HG02623 (cell line): Measurements from ENCODE around the gene CAMK1D.

Source experiments
- ATAC-seq: cut with Tn5 transposase; IDR thresholded peaks from one replicate; pipeline ENCODE4 v1.9.1; 2021; ENCODE audit warnings: moderate library complexity; ENCODE audit not compliant: unreplicated experiment

Gene CAMK1D

DNA sequence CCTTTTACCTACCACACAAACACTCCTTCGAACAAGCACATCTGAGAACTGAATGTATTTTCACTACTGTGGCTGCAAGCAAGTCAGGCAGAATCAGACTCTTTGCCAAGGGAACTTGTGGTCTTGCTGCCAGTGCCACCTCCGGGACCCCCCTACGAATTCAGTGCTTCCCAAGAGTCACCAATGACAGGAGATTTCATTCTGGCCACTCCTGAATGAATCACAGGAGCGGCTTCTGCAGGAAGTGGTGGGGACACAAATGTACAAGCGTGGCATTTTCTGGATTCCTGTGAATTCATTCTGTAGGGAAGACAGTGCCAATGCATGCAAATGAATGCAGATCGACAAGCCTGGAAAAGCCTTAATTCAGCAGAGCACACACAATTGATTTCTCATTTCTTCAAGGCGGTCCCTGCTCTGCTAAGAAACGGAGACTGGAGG lies 161.2 kb downstream of the CAMK1D start:
- no peak for ATAC-seq

DNA sequence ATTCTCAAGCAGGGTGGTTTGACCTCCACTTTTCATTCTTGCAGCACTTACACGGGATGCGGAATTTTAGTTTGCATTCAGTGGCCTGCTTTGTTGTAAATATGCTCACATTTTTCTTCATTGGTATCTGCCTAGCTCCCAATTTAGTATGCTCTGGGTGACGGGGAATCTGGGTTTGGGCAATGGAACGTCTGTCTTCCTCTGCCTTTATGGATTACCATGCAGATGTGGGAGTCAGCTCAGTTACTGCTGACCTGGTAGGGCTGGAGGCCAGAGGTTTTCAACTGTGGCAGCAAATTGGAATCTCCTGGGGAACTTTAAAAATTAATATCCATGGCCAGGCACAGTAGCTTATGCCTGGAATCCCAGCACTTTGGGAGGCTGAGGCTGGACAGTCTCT lies 161.6 kb downstream of the CAMK1D start:
- no peak for ATAC-seq

DNA sequence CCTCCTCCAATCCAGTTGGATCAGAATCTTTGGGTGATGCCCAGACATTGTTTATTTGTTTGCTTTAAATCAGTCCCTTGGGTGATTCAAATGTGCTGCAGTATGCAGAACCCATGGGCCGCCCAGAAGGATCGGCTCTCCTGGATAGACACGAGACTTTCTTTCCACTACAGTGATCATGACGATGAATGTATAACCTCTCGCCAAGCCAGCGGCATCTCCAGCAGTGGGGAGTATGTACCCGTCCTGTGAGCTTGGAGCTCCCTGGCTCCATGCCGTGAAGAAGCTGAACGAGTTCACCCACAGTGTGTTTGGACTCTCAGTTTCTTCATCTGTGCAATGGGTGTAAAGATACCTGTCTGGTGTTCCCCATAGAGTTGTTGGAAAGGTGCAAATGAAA lies 162.3 kb downstream of the CAMK1D start:
- ATAC-seq = no peak

DNA sequence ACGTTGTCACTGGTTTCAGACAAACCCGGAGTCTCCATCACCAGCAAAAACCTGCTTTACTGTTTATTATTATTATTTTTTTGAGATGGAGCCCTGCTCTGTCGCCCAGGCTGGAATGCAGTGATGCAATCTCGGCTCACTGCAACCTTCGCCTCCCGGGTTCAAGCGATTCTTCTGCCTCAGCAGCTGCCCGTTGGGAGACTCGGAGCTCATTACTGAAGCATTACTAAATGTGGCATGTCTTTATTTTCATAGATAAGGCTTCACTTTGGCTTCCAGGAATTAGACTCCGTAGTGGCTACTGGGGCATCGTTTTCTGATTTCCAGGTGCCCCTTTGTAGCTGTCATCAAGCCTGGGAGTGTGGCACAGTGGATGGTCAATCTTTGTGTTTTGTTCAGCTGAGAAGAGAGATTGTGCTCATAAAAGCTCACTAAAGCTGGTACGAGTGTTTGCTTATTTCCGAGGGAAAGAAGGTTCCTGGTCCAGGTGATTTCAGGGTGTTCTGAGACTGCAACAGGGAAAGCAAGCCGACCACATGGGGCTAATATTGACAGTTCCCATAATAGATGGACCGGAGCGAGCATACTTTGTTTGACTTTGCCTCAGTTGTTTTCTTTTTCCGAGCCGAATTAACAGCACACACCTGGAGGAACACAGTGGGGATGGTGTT lies 163.1 kb downstream of the CAMK1D start:
- no peak for ATAC-seq

DNA sequence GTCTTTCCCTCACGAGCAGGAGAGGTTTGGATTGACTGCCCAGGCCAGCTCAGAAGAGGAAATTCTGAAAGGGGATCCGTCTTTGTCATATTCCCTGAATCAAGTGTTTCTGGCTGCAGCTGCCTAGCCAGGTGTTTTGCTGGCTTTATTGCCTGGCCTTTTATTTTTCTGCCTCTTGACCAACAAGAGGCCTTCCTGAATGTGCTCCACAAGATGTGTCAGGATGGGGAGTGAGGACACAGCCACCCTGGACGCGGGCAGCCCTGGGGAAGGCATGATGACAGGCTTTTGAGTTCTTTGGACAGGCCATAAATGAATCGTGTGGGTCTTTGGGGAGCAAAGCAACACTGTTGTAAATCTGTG lies 163.6 kb downstream of the CAMK1D start:
- ATAC-seq = no peak

DNA sequence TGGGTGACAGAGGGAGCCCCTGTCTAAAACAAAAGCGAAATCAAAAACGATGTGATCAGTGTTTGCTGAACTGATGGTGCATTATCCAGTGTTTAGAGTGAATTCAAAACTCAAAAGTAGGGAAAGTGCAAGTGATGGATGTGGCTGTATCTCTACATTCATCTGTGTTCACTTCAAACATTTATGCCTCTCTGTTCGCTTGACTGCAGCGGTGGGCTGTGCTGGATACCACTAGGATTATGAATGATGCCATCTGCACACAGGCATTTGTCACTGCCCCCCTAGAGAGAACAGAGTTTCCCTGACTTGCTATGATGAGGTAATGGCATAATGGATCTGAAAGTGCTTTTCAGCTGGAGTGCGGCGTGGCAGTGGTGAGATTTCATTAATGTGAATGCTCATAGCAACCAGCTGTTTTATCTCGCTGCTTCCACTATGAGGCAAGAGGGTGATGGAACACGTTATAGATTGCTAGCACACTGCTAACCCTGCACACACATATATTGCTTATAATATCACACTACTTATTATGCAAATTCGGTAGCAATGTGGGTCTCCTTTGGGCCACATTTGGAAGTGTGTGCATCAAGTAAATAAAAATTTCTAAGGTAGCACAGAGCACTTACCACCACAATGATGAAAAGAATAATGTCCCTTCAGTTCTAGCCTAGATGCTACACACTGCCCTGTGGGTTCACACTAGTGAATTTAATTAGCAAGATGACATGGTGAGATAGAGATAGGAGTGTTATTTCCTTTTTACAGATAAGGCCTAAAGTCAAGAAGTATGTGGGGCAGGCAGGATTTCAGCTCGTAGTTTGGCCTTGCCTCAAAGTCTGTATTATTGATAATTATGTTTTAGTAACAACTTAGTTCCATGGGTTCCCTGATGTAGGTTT lies 164.7 kb downstream of the CAMK1D start:
- no peak for ATAC-seq

DNA sequence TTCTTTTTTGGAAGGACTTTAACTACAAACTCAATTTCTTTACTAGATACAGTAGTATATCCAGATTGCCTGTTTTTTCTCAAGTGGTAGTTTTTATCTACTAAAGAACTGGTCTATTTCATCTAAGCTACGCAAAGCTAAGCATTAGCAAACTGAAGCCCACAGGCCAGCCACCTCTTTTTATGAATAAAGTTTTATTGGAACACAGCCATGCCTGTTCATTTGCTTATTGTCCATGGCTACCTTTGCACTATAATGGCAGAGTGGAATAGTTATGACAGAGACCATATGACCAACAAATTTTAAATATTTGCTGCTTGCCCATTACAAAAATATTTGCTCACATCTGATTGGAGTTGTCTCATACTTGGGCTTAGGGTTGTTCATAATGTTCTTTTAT lies 168.7 kb downstream of the CAMK1D start:
- ATAC-seq = no peak

DNA sequence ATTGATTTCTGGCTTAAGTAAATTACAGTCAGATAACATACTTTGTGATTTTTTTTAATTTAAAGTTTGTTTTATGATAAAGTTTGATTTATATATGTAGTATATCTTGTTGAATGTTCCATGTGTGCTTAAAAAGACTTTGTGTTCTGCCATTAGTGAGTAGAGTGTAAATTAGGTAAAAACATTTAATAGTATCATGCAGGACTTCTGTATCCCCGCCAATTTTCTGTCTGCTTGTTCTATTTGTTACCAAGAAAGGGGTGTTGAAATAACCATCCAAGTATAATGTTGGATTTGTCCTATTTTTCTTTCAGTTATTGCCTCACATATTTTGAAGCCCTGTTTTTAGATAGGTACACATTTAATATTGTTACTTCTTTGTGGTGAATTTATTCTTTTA lies 172.1 kb downstream of the CAMK1D start:
- ATAC-seq = no peak

DNA sequence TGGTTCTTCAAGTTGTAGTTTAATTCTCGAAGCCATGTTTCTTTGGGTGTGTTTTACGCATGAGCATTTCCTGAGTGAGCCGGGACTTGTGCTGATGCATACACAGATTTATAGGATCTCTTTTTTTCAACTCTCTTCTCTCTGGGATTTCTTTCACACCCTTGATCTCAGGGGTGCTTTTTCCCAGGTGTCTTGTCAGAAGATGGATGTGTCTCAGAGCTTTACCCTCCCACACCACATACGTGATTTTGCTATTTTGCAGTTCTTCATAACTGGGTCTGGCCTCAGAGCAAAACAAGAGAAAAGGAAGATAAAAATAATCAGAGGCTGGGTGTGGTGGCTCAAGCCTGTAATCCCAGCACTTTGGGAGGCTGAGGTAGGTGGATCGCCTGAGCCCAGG lies 177.0 kb downstream of the CAMK1D start:
- ATAC-seq = no peak

DNA sequence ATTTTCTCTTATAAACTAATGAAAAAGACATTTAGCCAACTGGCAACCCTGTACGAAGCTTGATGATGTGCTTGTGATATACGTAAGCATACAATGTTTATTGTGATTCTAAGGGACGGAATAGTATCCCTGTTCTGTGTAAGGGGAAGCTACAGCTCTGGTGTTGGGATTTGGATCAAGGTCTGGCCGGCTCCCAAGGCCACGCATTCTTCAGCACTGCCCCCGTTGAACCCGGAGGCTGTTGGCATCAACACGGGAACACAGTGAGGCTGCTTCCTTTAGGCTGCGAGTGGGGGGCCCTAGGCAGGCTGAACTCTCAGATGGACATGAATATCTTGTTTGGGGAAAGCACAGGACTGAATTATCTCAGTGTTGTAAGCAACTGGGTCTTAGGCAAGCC lies 180.6 kb downstream of the CAMK1D start:
- no peak for ATAC-seq

DNA sequence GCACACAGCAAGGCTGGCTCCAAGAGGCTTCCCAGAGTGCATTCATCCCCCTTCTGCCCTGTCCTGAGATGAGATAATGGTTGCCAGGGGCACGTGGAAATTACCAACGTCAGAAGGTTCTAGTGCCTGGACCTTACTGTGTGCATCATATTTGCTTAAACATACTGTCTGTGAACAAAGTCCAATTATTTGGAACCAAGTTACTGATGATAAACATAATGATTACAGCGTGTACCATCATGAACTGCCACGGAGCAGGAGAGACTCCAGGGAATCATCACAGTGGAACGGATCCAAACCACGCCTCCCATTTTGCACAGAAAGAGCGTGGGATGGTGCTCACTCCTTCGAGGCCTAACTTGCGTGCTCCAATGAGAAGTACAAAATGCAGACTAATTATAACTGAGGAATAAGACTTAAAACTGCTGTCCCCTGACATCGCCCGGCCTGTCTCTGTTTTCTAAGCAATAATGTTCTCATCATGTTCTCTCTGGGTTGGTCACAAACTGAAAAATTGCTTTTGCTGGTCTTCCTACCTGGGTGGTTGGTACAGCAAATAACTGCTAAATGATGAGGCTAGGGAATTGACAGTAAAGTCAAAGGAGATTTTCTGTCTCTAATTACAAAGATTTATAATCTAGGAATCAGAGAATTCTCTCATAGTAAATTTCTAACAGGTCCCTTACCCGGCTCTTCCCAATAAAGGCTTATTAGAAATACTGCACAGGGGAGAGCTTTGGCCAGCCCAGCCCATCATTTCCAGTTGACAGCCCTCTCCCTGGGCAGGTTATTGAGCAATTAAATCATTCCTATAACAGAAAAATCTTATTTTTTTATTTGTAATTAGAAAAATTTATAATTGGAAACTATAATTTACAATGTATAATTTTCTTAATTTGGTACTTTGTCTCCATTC lies 182.2 kb downstream of the CAMK1D start:
- ATAC-seq = no peak

DNA sequence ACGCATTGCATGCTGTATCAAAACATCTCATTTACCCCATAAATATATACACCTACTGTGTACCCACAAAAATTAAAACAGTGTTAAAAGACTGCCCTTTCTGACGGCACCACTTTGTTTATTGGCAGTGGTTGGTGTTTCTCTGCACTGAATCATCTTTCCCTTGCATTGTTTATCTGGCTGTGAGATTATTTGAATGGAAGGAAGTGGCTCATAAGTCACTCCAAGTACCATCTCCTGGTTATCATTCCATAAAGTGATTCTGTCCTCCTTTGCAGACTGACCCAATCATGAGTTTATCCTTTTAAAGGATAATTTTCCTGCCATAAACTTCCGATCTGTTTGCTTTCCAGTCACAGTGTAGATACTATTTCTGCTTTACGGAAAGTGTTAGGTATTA lies 183.8 kb downstream of the CAMK1D start:
- no peak for ATAC-seq

DNA sequence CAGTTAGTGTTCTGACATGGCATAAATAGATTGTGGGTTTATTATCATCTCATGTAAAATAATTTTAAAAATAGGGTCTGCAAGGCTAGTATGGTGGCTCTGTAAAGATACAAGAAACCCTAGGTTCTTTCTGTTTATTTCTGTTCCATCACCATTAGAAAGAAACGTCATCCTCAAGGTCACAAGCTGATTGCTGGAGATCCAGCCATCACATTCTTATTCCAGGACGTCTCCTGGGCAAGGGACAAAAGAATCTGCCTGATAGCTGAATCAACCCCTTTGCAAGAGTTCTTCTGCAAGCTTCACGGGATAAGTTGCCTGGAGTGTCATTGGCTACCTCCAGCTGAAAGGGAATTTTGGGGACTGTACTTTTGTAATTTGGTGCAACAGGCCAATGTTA lies 184.4 kb downstream of the CAMK1D start:
- no peak for ATAC-seq

DNA sequence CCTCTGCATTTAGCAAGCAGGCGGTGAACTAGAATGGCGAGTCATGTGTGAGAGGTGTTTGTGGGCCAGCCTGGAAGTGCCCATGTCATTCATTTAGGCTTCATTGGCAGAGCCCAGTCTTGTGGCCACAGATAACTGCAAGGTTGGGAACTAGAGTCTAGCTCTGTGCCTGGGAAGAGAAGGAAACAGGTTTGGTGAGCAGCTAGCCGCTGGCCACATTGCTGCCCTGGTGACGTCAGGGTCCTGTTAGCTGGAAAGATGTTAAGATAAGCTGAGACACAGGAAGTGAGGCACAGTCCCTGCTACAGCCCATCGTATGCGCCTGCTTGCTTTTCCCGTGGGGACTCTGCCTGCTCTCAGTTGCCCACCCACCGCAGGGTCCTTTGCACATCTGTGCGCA lies 185.5 kb downstream of the CAMK1D start:
- no peak for ATAC-seq

DNA sequence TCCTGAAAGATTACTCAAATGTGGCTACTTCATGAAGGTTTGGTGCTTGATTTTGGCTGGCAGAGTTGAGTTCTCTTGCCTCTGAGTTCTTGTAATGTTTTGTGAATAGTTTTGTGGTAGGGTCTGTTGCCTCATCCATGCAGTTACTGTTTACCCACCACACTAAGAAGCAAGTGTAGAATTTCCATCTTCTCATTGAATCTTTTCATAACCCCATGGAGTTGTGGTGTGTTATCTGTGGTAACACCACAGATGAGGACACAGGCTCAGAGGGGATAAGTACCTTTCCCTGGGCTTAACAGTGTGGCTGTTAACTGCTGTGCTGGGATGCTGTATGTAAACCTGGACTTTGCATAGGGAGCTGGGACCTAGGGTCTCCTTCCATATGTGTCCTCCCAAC lies 186.3 kb downstream of the CAMK1D start:
- ATAC-seq = no peak

DNA sequence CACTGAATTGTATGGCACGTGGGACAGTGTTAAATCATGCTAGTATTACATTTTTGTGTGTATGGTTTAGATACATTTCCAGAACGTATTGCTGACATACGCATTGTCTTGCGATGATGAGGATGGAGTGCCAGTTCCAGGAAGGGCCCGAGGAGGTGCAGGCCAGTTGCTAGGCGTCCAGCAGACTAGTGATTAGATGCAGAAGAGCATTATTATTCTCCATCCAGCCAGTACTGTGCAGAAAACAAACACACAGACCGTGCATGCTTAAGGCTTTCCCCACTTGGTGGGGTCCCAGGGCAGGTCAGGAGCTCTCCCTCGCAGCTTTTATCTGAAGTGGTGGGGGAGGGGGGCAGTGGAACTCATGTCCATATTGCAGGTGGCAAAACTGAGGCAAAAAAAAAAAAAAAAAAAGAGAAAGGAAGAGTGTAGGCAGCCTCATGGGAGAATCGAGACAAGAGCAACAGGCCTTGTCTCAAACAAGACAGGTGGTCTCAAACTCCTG lies 189.2 kb downstream of the CAMK1D start:
- ATAC-seq = no peak

DNA sequence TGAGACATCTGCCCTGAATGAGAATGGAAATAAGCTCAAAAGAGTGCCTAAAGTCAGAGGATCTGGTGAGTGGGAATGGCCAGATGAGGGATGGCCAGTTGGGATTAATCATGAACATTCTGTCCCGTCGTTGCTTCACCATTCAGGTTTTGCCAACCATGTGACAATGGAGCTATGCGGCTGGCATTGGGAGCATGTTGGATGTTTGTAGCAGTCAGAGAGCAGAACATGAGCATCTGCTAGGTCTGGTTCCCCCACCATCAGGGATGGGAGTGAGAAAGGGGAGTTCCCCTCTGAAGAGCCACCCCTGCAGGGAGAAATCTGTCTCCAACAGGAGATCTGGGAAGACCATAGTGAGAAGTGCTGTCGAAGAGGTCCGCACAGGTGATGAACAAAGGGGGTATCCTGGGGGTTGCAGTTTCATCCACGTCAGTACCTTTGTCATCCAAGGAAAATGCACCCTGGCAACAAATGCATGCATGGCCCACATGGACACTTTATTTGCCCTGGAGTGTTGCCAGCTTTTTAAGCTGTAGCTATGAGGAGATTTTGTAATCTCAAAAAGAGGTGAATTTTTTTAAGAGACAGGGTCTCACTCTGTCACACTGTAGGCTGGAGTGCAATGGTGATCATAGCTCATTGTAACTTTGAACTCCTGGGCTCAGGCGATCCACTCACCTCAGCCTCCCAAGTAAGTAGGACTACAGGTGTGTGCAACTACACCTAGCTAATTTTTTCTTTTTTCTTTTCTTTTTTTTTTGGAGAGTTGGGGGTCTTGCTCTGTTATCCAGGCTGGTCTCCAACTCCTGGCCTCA lies 190.2 kb downstream of the CAMK1D start:
- ATAC-seq = no peak

DNA sequence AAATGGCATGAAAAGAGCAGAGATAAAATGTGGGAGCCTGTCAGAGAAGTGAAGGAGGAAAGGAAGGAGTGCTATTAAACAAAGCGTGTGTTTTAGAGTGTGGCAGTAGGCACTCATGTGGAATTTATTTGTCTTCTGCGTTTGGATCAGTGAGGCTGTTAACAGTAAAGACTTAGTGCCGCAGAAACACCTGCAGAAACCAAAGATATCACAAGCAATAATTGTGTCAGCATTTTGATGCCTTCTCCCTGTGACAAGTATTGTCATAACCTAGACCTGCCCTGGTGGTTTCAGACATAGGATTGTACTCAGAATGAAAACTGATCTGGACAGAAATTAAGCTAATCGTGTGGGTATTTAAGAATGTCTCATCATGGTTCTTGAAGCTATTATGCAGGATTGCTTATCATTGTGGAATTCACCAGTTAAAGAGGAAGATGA lies 191.0 kb downstream of the CAMK1D start:
- ATAC-seq = no peak

DNA sequence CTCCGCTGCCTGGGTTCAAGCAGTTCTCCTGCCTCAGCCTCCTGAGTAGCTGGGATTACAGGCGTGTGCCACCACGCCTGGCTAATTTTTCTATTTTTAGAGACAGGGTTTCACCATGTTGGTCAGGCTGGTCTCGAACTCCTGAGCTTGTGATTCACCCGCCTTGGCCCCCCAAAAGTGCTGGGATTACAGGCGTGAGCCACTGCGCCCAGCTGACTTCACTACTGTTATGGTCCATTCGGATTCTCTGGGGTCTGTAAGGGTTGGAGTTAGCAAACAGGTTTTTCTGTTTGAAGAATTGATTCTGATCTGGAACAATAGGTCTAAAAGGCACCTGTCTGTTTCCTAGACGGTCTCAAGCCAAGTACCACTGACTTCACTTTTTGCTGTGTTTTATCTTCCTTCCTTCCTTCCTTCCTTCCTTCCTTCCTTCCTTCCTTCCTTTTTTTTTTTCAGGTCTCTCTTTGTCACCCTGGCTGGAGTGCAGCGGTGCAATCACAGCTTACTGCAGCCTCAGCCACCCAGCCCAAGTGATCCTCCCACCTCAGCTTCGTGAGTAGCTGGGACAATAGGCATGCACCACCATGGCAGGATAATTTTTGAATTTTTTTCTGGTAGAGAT lies 192.2 kb downstream of the CAMK1D start:
- ATAC-seq = no peak

DNA sequence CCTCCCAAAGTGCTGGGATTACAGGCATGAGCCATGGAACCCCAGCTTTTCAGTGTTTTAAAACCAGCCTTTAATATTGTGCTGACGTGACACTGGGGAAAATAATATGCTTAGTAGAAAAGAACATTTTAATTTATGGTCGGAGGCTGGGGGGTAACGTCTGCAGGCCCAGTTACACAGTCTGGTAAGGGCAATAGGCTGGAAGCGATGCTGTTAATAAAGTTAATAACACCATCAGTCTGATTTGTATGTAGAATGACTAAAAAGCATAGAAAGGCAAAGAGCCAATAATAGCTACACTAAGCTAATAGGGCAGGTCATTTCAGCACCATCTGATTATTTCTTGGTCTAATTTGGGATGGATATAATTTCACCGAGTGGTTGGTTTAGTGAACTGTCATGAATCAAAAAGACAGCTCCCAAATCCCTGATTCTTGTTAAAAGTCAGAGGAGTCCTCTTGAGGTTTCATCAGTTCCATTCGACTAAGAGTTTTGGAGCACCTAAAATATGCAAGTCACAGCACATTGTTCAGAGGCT lies 192.9 kb downstream of the CAMK1D start:
- no peak for ATAC-seq
